ENCODE results near the gene SETDB1. TPM values are rescaled to one million over a fixed set of nuclear protein-coding genes. Genes with fewer than 3 reads are reported as not detected.
A peak's percentile ranks its signal among the peaks of the same experiment; 100 is the strongest.

The SETDB1 gene
- total and polyA plus RNA-seq, 7 donors, result 5.5 to 36.0 (median 24.5) TPM

GRCh38 chr1:150973258-150973835, 47.2 kb downstream of the SETDB1 start:
- 18 to 28% methylated on average over 15 of the region's 15 CpGs for WGBS, 2 donors
- intact Hi-C loops (cut with DNase I), result loop anchor here (5.0 kb wide), 1 partner anchor 46 kb away; the partner anchor contains the start of gene SETDB1
- no peak for TF ChIP-seq POLR2A (IDR thresholded peaks at IDR 0.05)
- TF ChIP-seq POLR2AphosphoS5 (IDR thresholded peaks at IDR 0.05), result no peak
- TF ChIP-seq, protein P1, sequence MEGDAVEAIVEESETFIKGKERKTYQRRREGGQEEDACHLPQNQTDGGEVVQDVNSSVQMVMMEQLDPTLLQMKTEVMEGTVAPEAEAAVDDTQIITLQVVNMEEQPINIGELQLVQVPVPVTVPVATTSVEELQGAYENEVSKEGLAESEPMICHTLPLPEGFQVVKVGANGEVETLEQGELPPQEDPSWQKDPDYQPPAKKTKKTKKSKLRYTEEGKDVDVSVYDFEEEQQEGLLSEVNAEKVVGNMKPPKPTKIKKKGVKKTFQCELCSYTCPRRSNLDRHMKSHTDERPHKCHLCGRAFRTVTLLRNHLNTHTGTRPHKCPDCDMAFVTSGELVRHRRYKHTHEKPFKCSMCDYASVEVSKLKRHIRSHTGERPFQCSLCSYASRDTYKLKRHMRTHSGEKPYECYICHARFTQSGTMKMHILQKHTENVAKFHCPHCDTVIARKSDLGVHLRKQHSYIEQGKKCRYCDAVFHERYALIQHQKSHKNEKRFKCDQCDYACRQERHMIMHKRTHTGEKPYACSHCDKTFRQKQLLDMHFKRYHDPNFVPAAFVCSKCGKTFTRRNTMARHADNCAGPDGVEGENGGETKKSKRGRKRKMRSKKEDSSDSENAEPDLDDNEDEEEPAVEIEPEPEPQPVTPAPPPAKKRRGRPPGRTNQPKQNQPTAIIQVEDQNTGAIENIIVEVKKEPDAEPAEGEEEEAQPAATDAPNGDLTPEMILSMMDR (IDR thresholded peaks at IDR 0.05), result no peak
- no peak for TF ChIP-seq EP300 (IDR thresholded peaks at IDR 0.05)
- Histone ChIP-seq H3K4me1 (peaks cover 0 to 60% (median 56%) of the 10 kb centered on the region in 4 donors), H3K4me3 (peak overlapping the region; percentile 76 to 91 (median 81)), H3K27ac (peak overlapping the region; percentile 93 to 99 (median 96)), H3K36me3 (peaks cover 5 to 8% (median 6%) of the 10 kb centered on the region in 4 donors), H3K27me3 (no peaks in the 10 kb centered on the region), H3K9me3 (no peaks in the 10 kb centered on the region)
- DNase-seq, result no peak

DNA sequence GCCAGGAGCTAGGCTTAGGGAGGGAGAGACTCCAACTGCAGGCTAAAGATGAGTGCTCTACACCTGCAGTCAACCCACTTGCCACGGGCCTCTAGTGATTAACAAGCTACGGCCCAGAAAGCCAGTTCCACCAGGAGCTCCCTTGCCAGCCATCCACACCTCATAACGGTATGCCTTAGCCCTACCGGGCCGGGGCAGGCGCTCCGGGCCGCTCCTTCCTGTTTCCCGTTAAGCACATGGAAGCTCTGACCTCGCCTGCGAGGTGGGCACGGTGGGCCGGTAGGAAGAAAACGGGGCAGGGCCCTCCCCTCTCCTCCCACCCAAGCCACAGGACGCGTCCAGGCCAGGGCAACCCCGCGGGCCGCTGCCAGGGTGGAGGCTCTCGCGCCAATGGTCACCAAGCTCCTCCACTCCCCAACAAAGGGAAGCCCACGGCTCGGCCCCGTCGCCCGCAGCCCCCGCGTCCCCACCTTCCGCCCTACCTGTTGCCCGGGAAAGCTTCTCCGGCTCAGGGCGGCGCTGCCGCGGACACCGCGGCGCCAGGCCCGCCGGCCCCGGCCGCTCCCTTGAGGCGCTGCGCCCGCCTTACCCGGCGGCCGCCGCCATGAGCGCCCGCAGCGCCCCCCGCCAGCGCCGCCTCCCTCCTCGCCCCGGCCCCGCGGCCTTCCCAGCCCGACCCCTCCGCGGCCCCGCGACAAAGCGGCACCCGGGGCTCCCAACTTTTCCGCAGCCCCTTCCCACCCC, 47.8 kb downstream of the SETDB1 start:
- Histone ChIP-seq H3K4me1 (peaks cover 0 to 63% (median 55%) of the 10 kb centered on the region in 4 donors), H3K36me3 (peaks cover 0 to 1% (median 0%) of the 10 kb centered on the region in 4 donors), H3K27ac (peak overlapping the region; percentile 93 to 99 (median 96)), H3K4me3 (peak overlapping the region; percentile 76 to 91 (median 81)), H3K9me3 (no peaks in the 10 kb centered on the region), H3K27me3 (no peaks in the 10 kb centered on the region)
- TF ChIP-seq EP300 (IDR thresholded peaks at IDR 0.05), result no peak
- no peak for TF ChIP-seq POLR2A (IDR thresholded peaks at IDR 0.05)
- TF ChIP-seq, protein P1 (IDR thresholded peaks at IDR 0.05), result no peak
- TF ChIP-seq POLR2AphosphoS5 (IDR thresholded peaks at IDR 0.05), result no peak
- intact Hi-C loops (cut with DNase I), result loop anchor here (2.0 to 5.0 kb wide), 2 partner anchors 47 to 413 kb away; partner anchors contain the start of gene SETDB1
- DNase-seq, result no peak
- 1% methylated on average over 67 of the region's 67 CpGs for WGBS, 2 donors

GRCh38 chr1:150974580-150975478, 48.7 kb downstream of the SETDB1 start, which contains the start of gene CERS2:
Gene CERS2, minus strand, starts transcription at chr1:150974835. Its CDS starts 5,745 bp downstream, at chr1:150969090.
- peaks cover 0 to 66% (median 58%) of the 10 kb centered on the region in 4 donors for H3K4me1 ChIP-seq
- H3K36me3 ChIP-seq, result no peaks in the 10 kb centered on the region
- H3K4me3 ChIP-seq, result peak within 1 kb of the TSS; percentile 76 to 91 (median 81)
- H3K27me3 ChIP-seq, result no peaks in the 10 kb centered on the region
- H3K27ac ChIP-seq, result peak within 1 kb of the TSS; percentile 93 to 99 (median 96)
- TF ChIP-seq EP300 (IDR thresholded peaks at IDR 0.05) (no peak), POLR2AphosphoS5 (IDR thresholded peaks at IDR 0.05) (peak in 3 of 4 donors; percentile 14 to 55 (median 44))
- intact Hi-C loops (cut with DNase I), result loop anchor here (1.0 to 5.0 kb wide), 5 partner anchors 31 to 414 kb away; partner anchors contain the start of genes ARNT, C1orf56, MINDY1 and SETDB1
- H3K9me3 ChIP-seq, result no peaks in the 10 kb centered on the region
- 7 to 11% methylated on average over 106 of the region's 106 CpGs for WGBS, 2 donors
- peak; percentile 91 for DNase-seq

DNA sequence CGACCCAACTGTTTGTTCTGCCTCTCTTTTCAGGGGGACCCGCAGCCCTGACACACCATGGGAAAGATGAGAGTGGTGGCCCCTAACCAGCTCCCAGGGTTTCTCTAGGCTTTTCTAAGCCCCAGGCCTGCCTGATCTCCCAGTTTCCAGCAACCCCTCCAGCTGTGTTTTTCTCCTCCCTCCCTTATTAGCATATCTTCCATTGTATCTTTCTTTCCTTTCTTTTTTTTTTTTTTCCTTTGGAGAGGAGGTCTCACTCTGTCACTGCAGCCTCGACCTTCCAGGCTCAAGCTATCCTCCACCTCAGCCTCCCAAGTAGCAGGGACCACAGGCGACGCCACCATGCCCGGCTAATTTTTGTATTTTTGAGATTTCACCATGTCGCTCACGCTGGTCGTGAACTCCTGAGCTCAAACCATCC, 50.2 kb downstream of the SETDB1 start:
- intact Hi-C loops (cut with DNase I), result loop anchor here (5.0 kb wide), 2 partner anchors 71 to 99 kb away; partner anchors contain the start of genes ARNT and C1orf56
- no peak for DNase-seq
- no peaks in the 10 kb centered on the region for H3K36me3 ChIP-seq
- H3K27me3 ChIP-seq, result no peaks in the 10 kb centered on the region
- TF ChIP-seq EP300 (IDR thresholded peaks at IDR 0.05), result no peak
- TF ChIP-seq POLR2A (IDR thresholded peaks at IDR 0.05), result no peak
- no peak for TF ChIP-seq POLR2AphosphoS5 (IDR thresholded peaks at IDR 0.05)
- peaks cover 0 to 53% (median 47%) of the 10 kb centered on the region in 4 donors for H3K4me1 ChIP-seq
- no peaks in the 10 kb centered on the region for H3K9me3 ChIP-seq
- 94% methylated on average over 9 of the region's 9 CpGs for WGBS, 2 donors
- no peak overlapping the region for H3K4me3 ChIP-seq
- H3K27ac ChIP-seq, result peak overlapping the region; percentile 62 to 97 (median 79)

All from sigmoid colon (tissue), 7 donors.